ENCODE measurements around the gene PITX2.

DNA sequence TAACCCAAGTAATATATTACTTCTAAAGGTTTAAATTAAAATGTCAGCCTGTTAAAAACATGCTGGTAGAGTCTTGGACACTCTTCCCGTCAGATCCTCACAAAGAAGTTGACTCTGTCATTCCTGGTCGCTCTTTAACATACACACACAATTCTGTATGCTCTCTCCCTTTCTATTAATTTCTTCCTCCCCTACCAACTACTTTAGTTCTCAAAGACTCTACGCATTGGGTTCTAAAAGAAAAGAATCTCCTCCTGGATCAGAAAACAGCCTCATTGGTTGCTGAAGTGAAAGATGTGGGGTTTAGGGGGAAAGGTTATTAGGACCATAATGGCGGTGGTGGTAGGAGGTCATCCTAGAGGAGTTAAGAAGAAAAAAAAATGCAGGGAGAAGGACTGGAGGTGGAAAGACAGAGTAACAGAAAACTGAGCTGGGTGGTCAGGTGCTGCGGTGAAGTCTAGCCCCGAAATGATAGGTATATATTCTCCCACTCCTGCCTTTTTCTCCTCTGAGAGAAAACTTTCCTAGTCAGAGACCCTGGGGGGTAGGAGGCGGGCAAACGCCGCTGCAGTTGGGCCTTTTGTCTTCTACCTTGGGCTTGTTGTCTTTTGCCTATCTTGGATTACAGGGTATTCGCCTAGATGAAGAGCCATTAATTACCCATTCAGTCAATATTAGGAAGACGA, 5.2 kb upstream of the PITX2 start:
- TF ChIP-seq, protein P1, sequence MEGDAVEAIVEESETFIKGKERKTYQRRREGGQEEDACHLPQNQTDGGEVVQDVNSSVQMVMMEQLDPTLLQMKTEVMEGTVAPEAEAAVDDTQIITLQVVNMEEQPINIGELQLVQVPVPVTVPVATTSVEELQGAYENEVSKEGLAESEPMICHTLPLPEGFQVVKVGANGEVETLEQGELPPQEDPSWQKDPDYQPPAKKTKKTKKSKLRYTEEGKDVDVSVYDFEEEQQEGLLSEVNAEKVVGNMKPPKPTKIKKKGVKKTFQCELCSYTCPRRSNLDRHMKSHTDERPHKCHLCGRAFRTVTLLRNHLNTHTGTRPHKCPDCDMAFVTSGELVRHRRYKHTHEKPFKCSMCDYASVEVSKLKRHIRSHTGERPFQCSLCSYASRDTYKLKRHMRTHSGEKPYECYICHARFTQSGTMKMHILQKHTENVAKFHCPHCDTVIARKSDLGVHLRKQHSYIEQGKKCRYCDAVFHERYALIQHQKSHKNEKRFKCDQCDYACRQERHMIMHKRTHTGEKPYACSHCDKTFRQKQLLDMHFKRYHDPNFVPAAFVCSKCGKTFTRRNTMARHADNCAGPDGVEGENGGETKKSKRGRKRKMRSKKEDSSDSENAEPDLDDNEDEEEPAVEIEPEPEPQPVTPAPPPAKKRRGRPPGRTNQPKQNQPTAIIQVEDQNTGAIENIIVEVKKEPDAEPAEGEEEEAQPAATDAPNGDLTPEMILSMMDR (conservative IDR thresholded peaks at IDR 0.05 in 1 of 2, IDR thresholded peaks at IDR 0.05 in 1 of 2; ENCODE audit: extremely low read depth in 1 of 2, insufficient read depth in 1 of 2, low read depth in 1 of 2, low read length in 2 of 2): no peak
- peak; percentile 41 for TF ChIP-seq EZH2 (IDR thresholded peaks at IDR 0.05; ENCODE audit: borderline replicate concordance, low read length)

Measured in mammary epithelial cell (primary cell).